IMR-90 (cell line): ENCODE results near the gene CCDC184. TPM values are rescaled to one million over a fixed set of nuclear protein-coding genes. Genes with fewer than 3 reads are reported as not detected.

Experiments used
- ATAC-seq: fragments of 200-7000 bp; cut with Tn5 transposase; 2 replicates; pipeline ENCODE4 v1.9.1; 2020; ENCODE audit warnings: low read depth, mild to moderate bottlenecking, moderate library complexity
- BruUV-seq: library from RNA; stranded (reverse); fragments of 400-500 nt; replicated peaks from 2 replicates; lab custom pipeline; 2021; lab: Mats Ljungman, UMichigan
- CTCF ChIA-PET: fragments of 300-600 bp; formaldehyde crosslinking; extraction: SDS; loops from one replicate; lab custom pipeline; 2021; ENCODE audit warnings: antibody characterized with exemption; lab: Yijun Ruan, JAX
- POLR2A ChIA-PET: fragments of 300-600 bp; sonication (Branson Sonifier 250); formaldehyde crosslinking; loops from one replicate; lab custom pipeline; 2022; ENCODE audit warnings: antibody characterized with exemption; ENCODE audit not compliant: unreplicated experiment; lab: Charles Lee
- DNase-seq: peaks from one replicate; pipeline ENCODE4 v3.0.0; 2013
- H2AFZ ChIP-seq: replicated peaks from 2 replicates; pipeline ENCODE3; 2013; ENCODE audit warnings: low read length, mild to moderate bottlenecking; ENCODE audit not compliant: poor library complexity
- H2AK5ac ChIP-seq: 2 replicates; pipeline ENCODE4 v1.6.1; 2013; ENCODE audit warnings: low read depth, low read length, inconsistent platforms
- H2AK9ac ChIP-seq: replicated peaks from 2 replicates; pipeline ENCODE3; 2013; ENCODE audit warnings: mild to moderate bottlenecking, low read depth, low read length, moderate library complexity; ENCODE audit not compliant: poor library complexity
- H2BK120ac ChIP-seq: 2 replicates; pipeline ENCODE4 v1.6.1; 2013; ENCODE audit warnings: low read depth, low read length, inconsistent platforms
- H2BK15ac ChIP-seq: 3 replicates; pipeline ENCODE4 v1.6.1; 2013; ENCODE audit warnings: low read depth, low read length, inconsistent platforms
- H2BK20ac ChIP-seq: 2 replicates; pipeline ENCODE4 v1.6.1; 2013; ENCODE audit warnings: low read depth, mild to moderate bottlenecking, inconsistent platforms, low read length, moderate library complexity
- H2BK5ac ChIP-seq: 2 replicates; pipeline ENCODE4 v1.6.1; 2013; ENCODE audit warnings: mild to moderate bottlenecking, low read depth, low read length, inconsistent platforms; ENCODE audit not compliant: poor library complexity, severe bottlenecking
- H3K14ac ChIP-seq: replicated peaks from 2 replicates; pipeline ENCODE4 v1.6.1; 2013; ENCODE audit warnings: low read depth, low read length, inconsistent platforms
- H3K18ac ChIP-seq: 2 replicates; pipeline ENCODE4 v1.6.1; 2013; ENCODE audit warnings: low read depth, low read length, control low read depth
- H3K23ac ChIP-seq: 2 replicates; pipeline ENCODE4 v1.6.1; 2013; ENCODE audit warnings: low read depth, low read length, inconsistent platforms
- H3K27ac ChIP-seq: 2 replicates; pipeline ENCODE4 v1.5.1; 2013; ENCODE audit warnings: mild to moderate bottlenecking, control low read depth, low read length; ENCODE audit not compliant: insufficient read depth
- H3K27me3 ChIP-seq: 2 replicates; pipeline ENCODE4 v1.6.1; 2013; ENCODE audit warnings: low read length; ENCODE audit not compliant: control insufficient read depth, insufficient read depth
- H3K36me3 ChIP-seq: 2 replicates; pipeline ENCODE4 v1.6.1; 2013; ENCODE audit warnings: low read length, mixed read lengths; ENCODE audit not compliant: control insufficient read depth, insufficient read depth
- H3K4ac ChIP-seq: 2 replicates; pipeline ENCODE4 v1.6.1; 2013; ENCODE audit warnings: low read depth, low read length, inconsistent platforms
- H3K4me1 ChIP-seq: 2 replicates; pipeline ENCODE4 v1.6.1; 2013; ENCODE audit warnings: low read length, mixed read lengths; ENCODE audit not compliant: control insufficient read depth, insufficient read depth
- H3K4me2 ChIP-seq: 2 replicates; pipeline ENCODE4 v1.6.1; 2013; ENCODE audit warnings: low read depth, mild to moderate bottlenecking, control low read depth, low read length, moderate library complexity
- H3K4me3 ChIP-seq: 2 replicates; pipeline ENCODE4 v1.5.1; 2013; ENCODE audit warnings: low read depth, mild to moderate bottlenecking, control low read depth, low read length, moderate library complexity; ENCODE audit not compliant: insufficient read depth
- H3K56ac ChIP-seq: 2 replicates; pipeline ENCODE4 v1.6.1; 2013; ENCODE audit warnings: low read length, inconsistent platforms; ENCODE audit not compliant: insufficient read depth; ENCODE audit errors: extremely low read depth
- H3K79me1 ChIP-seq, 2 experiments: 2 replicates each; pipeline ENCODE4 v1.6.1; 2013; ENCODE audit warnings: low read length in 2 of 2, inconsistent platforms in 1 of 2, low read depth in 1 of 2
- H3K9ac ChIP-seq: 2 replicates; pipeline ENCODE4 v1.6.1; 2013; ENCODE audit warnings: low read depth, low read length, control low read depth
- H3K9me1 ChIP-seq: 2 replicates; pipeline ENCODE4 v1.6.1; 2013; ENCODE audit warnings: low read length, inconsistent platforms; ENCODE audit not compliant: insufficient read depth
- H3K9me3 ChIP-seq: 2 replicates; pipeline ENCODE4 v1.6.1; 2013; ENCODE audit warnings: low read length; ENCODE audit not compliant: control insufficient read depth, insufficient read depth
- H4K20me1 ChIP-seq: 2 replicates; pipeline ENCODE4 v1.6.1; 2013; ENCODE audit warnings: low read length, inconsistent platforms; ENCODE audit not compliant: insufficient read depth
- H4K5ac ChIP-seq: 2 replicates; pipeline ENCODE4 v1.6.1; 2013; ENCODE audit warnings: mild to moderate bottlenecking, low read depth, low read length, control low read depth
- H4K8ac ChIP-seq, 2 experiments: 2 replicates each; pipeline ENCODE4 v1.6.1; 2013; ENCODE audit warnings: low read depth in 2 of 2, low read length in 2 of 2, control low read depth in 1 of 2, inconsistent platforms in 1 of 2
- H4K91ac ChIP-seq: 2 replicates; pipeline ENCODE4 v1.6.1; 2013; ENCODE audit warnings: low read depth, low read length, inconsistent platforms; ENCODE audit not compliant: insufficient read depth
- BHLHE40 ChIP-seq: fragments of 150-350 bp; IDR thresholded peaks from 2 replicates; pipeline ENCODE4 v1.6.1; 2016; ENCODE audit warnings: mild to moderate bottlenecking, low read depth, low read length
- CEBPB ChIP-seq: IDR thresholded peaks from 2 replicates; pipeline ENCODE4 v1.6.1; 2012; ENCODE audit warnings: low read depth, low read length, improper control_type of control experiment
- CHD1 ChIP-seq: IDR thresholded peaks from 2 replicates; pipeline ENCODE4 v1.6.1; 2012; ENCODE audit warnings: low read depth, low read length, improper control_type of control experiment
- CTCF ChIP-seq: conservative IDR thresholded peaks from 2 replicates; pipeline ENCODE4 v1.5.1; 2012; ENCODE audit warnings: mild to moderate bottlenecking, low read depth, low read length, improper control_type of control experiment
- FOS ChIP-seq: fragments of 150-350 bp; IDR thresholded peaks from 2 replicates; pipeline ENCODE4 v1.6.1; 2016; ENCODE audit warnings: low read depth, low read length
- MAFK ChIP-seq: IDR thresholded peaks from 2 replicates; pipeline ENCODE4 v1.6.1; 2012; ENCODE audit warnings: low read depth, low read length, improper control_type of control experiment
- MAZ ChIP-seq: IDR thresholded peaks from 2 replicates; pipeline ENCODE4 v1.6.1; 2012; ENCODE audit warnings: low read depth, mild to moderate bottlenecking, low read length, improper control_type of control experiment, moderate library complexity, borderline replicate concordance
- MXI1 ChIP-seq: IDR thresholded peaks from 2 replicates; pipeline ENCODE4 v1.6.1; 2012; ENCODE audit warnings: low read depth, mild to moderate bottlenecking, low read length, moderate library complexity, borderline replicate concordance
- NFE2L2 ChIP-seq: fragments of 150-350 bp; IDR thresholded peaks from 2 replicates; pipeline ENCODE4 v1.6.1; 2016; ENCODE audit warnings: low read depth, mild to moderate bottlenecking, low read length
- POLR2A ChIP-seq: IDR thresholded peaks from 2 replicates; pipeline ENCODE4 v1.6.1; 2012; ENCODE audit warnings: mild to moderate bottlenecking, low read depth, low read length
- RCOR1 ChIP-seq: IDR thresholded peaks from 2 replicates; pipeline ENCODE4 v1.6.1; 2012; ENCODE audit warnings: mild to moderate bottlenecking, low read length, improper control_type of control experiment; ENCODE audit not compliant: insufficient replicate concordance
- RFX5 ChIP-seq: IDR thresholded peaks from 2 replicates; pipeline ENCODE4 v1.8.0; 2012; ENCODE audit warnings: low read depth, mild to moderate bottlenecking, low read length, moderate library complexity
- SMC3 ChIP-seq: fragments of 150-350 bp; IDR thresholded peaks from 2 replicates; pipeline ENCODE4 v1.6.1; 2016; ENCODE audit warnings: low read depth, mild to moderate bottlenecking, antibody characterized with exemption, low read length, moderate library complexity
- WGBS, 2 experiments: methylation state at CpG; one replicate each; pipeline versions ENCODE4 v1.1.5 to v1.1.7; 2013; ENCODE audit warnings: missing lambda C conversion rate in 2 of 2; ENCODE audit not compliant: insufficient read length in 1 of 2; ENCODE audit errors: extremely low coverage in 2 of 2; 5-methylcytosine and 5-hydroxymethylcytosine counted together
- dilution Hi-C: fragments of 300-500 bp; cut with HindIII; formaldehyde crosslinking; loops from one replicate; pipeline ENCODE4 v1.14.3; 2018; ENCODE audit warnings: low sequenced_read_pairs; ENCODE audit not compliant: unreplicated experiment
- in situ Hi-C: fragments of 300-500 bp; cut with MboI; formaldehyde crosslinking; loops from 3 replicates; pipeline ENCODE4 v1.14.3; 2019; ENCODE audit warnings: low sequenced_read_pairs, inconsistent platforms, mixed read lengths
- intact Hi-C: fragments of 100-400 bp; cut with micrococcal nuclease; formaldehyde crosslinking; loops from 2 replicates; pipeline ENCODE4 v1.10.0; 2022
- polyA plus RNA-seq, 3 experiments: library from polyadenylated mRNA; depleted of rRNA; stranded (reverse); fragments of >200 nt; gene quantifications; 2 replicates each; pipeline ENCODE4 v1.2.3, GENCODE V29; 2012; ENCODE audit warnings: low replicate concordance in 1 of 3
- total RNA-seq: library from RNA; depleted of rRNA; stranded (reverse); fragments of >200 nt; gene quantifications from 2 replicates; pipeline ENCODE4 v1.2.3, GENCODE V29; 2012
- TF ChIP-seq, protein P1 (sequence below): fragments of 150-350 bp; IDR thresholded peaks from 2 replicates; pipeline ENCODE4 v1.6.1; 2017; ENCODE audit warnings: mild to moderate bottlenecking, antibody characterized with exemption, low read length, low read depth

CCDC184 gene
- total and polyA plus RNA-seq, 2 of the 4 experiments (the other 2 are of a cell fraction), result 0.18 to 0.22 TPM

- Histone ChIP-seq H3K4me1 (no peaks in the 10 kb centered on the region), H3K9me3 (no peaks in the 10 kb centered on the region), H2AFZ (no peak overlapping the region), H3K14ac (no peak overlapping the region), H3K9me1 (peaks cover under 1% of the 10 kb centered on the region; the same call in 1 of the 2 replicates), H4K5ac (no peak overlapping the region), H3K18ac (no peak overlapping the region), H3K56ac (no peak overlapping the region), H2BK20ac (no peak overlapping the region), H4K91ac (no peak overlapping the region), H3K9ac (no peak overlapping the region), H3K4me2 (no peak overlapping the region), H2BK15ac (no peak overlapping the region), H2AK9ac (no peak overlapping the region), H3K27ac (no peak overlapping the region), H3K23ac (no peak overlapping the region), H4K8ac (no peak overlapping the region), H3K79me1 (no peaks in the 10 kb centered on the region; a peak in 1 of 4 replicates), H3K27me3 (peaks cover 4% of the 10 kb centered on the region), H3K36me3 (no peaks in the 10 kb centered on the region), H2AK5ac (no peak overlapping the region), H3K4ac (no peak overlapping the region), H2BK5ac (no peak overlapping the region), H4K20me1 (no peaks in the 10 kb centered on the region), H2BK120ac (no peak overlapping the region), H3K4me3 (no peak overlapping the region)
- intact Hi-C loops, result loop anchor here (10.0 kb wide), 1 partner anchor 448 kb away; no protein-coding TSS in a partner anchor
- BruUV-seq, result no TSS peak
- in situ Hi-C loops, result no loop called here
- dilution Hi-C loops, result no loop called here
- ChIA-PET CTCF (interaction anchor here (0.8 kb wide), 1 partner anchor 258 kb away, joined by 3 read pairs; the partner anchor contains the start of gene VDR), POLR2A (no interaction called here)
- no peak for DNase-seq
- no peak for ATAC-seq
- WGBS, 2 experiments, result 80% methylated on average over 1 of the region's 5 CpGs; no CpG with 5 or more reads in 1 of the 2 experiments
- no peak for TF ChIP-seq CHD1
- no peak for TF ChIP-seq POLR2A
- TF ChIP-seq, protein P1, sequence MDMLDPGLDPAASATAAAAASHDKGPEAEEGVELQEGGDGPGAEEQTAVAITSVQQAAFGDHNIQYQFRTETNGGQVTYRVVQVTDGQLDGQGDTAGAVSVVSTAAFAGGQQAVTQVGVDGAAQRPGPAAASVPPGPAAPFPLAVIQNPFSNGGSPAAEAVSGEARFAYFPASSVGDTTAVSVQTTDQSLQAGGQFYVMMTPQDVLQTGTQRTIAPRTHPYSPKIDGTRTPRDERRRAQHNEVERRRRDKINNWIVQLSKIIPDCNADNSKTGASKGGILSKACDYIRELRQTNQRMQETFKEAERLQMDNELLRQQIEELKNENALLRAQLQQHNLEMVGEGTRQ, result no peak
- no peak for TF ChIP-seq MAFK
- no peak for TF ChIP-seq RFX5
- TF ChIP-seq CTCF, result no peak
- TF ChIP-seq SMC3, result no peak
- no peak for TF ChIP-seq MAZ
- no peak for TF ChIP-seq BHLHE40
- TF ChIP-seq NFE2L2, result no peak
- TF ChIP-seq RCOR1, result no peak
- no peak for TF ChIP-seq FOS
- TF ChIP-seq CEBPB, result no peak
- no peak for TF ChIP-seq MXI1
Measured at GRCh38 chr12:48163150-48163747, 20.2 kb upstream of the CCDC184 start.
